Measurements from ENCODE around the gene GOLGA6L2. TPM values are rescaled to one million over a fixed set of nuclear protein-coding genes. Genes with fewer than 3 reads are reported as not detected.
A peak's percentile ranks its signal among the peaks of the same experiment; 100 is the strongest.
"Not testable (repeated sequence)": the region's sequence is repeated elsewhere in the genome, so short reads cannot be mapped to it uniquely, and the experiment has no call there.

GOLGA6L2 gene
- total RNA-seq, 1 donor from 2014 or later, result not detected

DNA sequence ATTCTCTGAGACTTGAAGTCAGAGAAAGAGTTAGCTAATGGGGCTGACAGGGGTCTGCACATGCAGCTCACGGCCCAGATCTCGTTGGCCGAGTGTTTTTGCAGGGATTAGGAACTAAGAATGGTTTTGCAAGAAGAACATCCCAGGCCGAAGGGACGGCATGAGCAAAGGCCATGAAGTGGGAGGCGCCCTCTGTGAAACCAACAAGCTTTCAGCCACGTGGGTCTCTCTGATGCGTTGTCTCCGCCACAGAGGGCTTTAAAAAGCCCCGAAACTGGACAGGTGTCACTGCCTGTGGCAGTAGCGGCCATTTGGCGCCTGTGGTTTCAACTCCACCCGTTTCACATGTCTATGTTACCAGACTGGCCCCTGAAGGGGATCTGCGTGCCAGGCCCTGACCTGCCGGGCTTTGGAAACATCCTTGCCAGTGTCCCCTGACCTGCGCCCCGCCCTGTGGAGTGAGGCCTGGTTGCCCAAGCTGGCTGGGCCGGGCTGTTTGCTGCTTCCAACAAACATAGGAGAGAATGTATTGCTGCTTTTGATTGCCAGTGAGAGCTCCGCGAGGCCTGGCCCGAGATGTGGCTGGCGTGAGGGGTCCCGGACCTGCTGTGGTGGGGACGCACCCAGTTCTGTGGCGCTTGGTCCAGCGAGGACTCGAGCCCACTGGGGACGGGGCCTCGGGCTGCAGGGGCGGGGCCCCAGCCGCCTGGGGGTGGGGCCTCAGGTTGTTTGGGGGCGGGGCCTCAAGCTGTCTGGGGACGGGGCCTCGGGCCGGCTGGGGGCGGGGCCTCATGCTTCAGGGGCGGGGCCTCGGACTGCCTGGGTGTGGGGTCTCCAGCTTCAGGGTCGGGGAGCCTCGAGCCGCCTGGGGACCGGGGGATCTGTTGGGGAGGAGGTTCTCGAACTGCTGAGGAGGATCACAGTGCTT lies 30.4 kb downstream of the GOLGA6L2 start:
- Histone ChIP-seq H3K4me3 (no peak overlapping the region), H3K9me3 (no peaks in the 10 kb centered on the region), H3K27me3 (no peaks in the 10 kb centered on the region), H3K4me1 (no peaks in the 10 kb centered on the region), H3K27ac (no peak overlapping the region), H3K36me3 (no peaks in the 10 kb centered on the region)
- ATAC-seq (peak; percentile 14), DNase-seq (no peak)
- TF ChIP-seq, protein P1, sequence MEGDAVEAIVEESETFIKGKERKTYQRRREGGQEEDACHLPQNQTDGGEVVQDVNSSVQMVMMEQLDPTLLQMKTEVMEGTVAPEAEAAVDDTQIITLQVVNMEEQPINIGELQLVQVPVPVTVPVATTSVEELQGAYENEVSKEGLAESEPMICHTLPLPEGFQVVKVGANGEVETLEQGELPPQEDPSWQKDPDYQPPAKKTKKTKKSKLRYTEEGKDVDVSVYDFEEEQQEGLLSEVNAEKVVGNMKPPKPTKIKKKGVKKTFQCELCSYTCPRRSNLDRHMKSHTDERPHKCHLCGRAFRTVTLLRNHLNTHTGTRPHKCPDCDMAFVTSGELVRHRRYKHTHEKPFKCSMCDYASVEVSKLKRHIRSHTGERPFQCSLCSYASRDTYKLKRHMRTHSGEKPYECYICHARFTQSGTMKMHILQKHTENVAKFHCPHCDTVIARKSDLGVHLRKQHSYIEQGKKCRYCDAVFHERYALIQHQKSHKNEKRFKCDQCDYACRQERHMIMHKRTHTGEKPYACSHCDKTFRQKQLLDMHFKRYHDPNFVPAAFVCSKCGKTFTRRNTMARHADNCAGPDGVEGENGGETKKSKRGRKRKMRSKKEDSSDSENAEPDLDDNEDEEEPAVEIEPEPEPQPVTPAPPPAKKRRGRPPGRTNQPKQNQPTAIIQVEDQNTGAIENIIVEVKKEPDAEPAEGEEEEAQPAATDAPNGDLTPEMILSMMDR (IDR thresholded peaks at IDR 0.05), result no peak
- intact Hi-C loops (cut with DNase I), result no loop called here

DNA sequence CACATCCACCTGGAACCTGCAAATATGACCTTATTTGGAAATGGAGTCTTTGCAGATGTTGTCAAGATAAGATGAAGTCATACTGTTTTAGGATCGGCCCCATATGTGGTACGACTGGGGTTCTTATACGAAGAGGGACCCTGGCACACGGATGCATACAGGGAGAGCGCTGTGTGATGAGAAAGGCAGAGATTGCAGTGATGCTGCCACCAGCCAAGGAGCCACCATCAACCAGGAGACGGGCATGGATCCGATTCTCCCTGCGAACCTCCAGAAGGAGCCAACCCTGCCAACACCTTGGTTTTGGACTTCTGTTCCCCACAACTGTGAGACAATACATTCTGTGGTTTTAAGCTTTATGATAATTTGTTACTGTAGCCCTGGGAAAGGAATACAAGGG lies 31.2 kb downstream of the GOLGA6L2 start:
- DNase-seq; H3K4me3 ChIP-seq; H3K36me3 ChIP-seq; H3K27me3 ChIP-seq; ATAC-seq; intact Hi-C loops (cut with DNase I); H3K4me1 ChIP-seq; H3K9me3 ChIP-seq; H3K27ac ChIP-seq: not testable (repeated sequence)

DNA sequence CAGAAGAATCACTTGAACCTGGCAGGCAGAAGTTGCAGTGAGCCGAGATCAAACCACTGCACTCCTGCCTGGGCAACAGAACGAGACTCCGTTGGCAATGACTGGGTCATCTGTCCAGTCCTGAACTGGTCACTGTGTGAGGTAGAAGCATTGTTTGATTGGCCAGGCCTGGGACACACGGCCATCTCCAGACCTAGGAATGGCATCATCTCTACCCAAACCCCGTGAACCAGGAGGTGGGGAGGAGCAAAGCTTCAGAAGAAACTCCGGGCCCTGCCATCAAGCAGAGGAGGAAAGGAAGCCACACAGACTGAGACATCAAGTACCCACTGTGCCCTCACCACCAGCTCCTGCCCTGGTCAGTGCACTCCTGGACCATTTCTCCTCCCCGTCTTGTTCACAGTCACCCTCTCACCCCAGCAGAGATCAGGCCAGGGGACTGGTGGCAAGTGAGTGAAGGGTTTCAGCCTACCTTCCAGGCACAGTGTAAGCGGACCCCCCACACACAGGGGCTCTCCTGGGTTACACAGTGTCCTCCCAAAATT lies 31.6 kb downstream of the GOLGA6L2 start:
- Histone ChIP-seq H3K4me1 (no peaks in the 10 kb centered on the region), H3K27ac (no peak overlapping the region), H3K4me3 (no peak overlapping the region), H3K9me3 (no peaks in the 10 kb centered on the region), H3K36me3 (no peaks in the 10 kb centered on the region), H3K27me3 (no peaks in the 10 kb centered on the region)
- DNase-seq (no peak), ATAC-seq (no peak)
- intact Hi-C loops (cut with DNase I), result no loop called here
- TF ChIP-seq, protein P1 (IDR thresholded peaks at IDR 0.05), result no peak

DNA sequence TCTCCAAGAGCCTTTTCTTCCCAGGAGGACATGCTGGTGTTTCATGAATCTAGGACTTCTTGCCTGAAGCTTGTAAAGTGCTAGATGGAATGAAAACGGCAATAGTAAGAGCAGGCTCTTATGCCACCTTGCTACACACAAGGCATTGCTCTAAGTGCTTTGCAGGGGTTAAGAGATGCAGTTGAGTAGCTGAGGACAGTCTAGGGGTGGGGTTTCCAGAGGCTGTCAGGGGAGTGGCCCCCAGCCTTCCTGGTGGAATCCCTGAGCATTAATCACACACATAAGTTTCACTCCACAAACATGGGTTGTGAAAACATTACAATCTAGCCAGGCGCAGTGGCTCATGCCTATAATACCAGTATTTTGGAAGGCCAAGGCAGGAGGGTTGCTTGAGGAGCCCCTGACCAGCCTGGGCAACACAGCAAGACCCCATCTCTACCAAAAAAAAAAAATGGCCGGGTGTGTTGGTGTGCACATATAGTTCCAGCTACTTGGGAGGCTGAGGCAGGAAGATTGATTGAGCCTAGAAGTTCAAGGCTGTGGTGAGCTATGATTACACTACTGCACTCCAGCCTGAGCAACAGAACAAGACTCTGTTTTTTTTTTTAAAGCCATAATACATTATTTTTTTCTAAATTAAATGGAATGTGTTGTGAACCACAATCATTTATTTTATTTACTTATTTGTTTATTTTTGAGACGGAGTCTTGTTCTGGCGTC lies 34.0 kb downstream of the GOLGA6L2 start:
- intact Hi-C loops (cut with DNase I); H3K36me3 ChIP-seq; H3K9me3 ChIP-seq; DNase-seq; H3K4me3 ChIP-seq; H3K27ac ChIP-seq; H3K4me1 ChIP-seq; H3K27me3 ChIP-seq; ATAC-seq: not testable (repeated sequence)

DNA sequence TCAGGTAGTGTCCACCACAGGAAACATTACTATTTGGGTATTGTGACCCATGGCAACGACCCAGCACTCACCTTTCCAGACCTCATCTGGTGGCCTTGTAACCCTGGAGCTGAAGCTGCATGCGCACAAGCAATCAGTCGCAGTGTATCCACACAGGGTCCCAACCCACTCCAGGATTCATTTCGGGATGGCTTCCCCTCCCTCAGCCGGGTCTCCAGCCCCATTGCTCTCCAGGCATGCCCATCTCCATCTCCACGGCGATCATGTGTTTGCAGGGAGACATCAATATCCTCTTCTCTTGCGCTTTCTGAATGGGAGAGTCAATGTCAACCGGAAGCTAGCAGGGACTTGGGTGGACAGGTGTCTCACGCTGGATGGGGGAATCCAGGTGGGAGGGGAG lies 35.2 kb downstream of the GOLGA6L2 start:
- Histone ChIP-seq H3K9me3 (no peaks in the 10 kb centered on the region), H3K4me3 (no peak overlapping the region), H3K27me3 (no peaks in the 10 kb centered on the region), H3K36me3 (no peaks in the 10 kb centered on the region), H3K27ac (no peak overlapping the region), H3K4me1 (no peaks in the 10 kb centered on the region)
- TF ChIP-seq, protein P1 (IDR thresholded peaks at IDR 0.05), result no peak
- intact Hi-C loops (cut with DNase I), result no loop called here
- DNase-seq (no peak), ATAC-seq (no peak)

DNA sequence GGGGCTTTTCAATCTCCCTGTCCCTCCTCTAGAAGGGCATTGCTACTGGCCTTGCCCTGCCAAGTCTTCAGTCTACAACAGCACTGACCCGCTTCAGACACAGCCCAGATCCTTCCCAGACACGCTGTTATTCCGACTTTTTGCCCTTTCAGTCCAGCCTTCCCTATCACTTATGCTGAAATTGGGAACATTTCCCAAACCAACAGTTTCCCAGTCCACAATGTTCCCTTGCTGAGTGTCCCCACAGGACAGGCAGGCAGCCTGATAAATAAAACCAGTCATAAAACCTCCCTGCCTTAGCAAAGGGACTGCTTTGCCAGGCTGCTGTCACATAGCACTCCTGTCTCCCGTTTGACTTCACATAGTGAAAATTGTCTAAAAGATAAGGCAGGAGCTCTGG lies 43.5 kb downstream of the GOLGA6L2 start:
- H3K36me3 ChIP-seq, result no peaks in the 10 kb centered on the region
- no peak overlapping the region for H3K27ac ChIP-seq
- TF ChIP-seq, protein P1 (IDR thresholded peaks at IDR 0.05), result no peak
- H3K9me3 ChIP-seq, result no peaks in the 10 kb centered on the region
- DNase-seq (no peak), ATAC-seq (peak; percentile 62)
- no peaks in the 10 kb centered on the region for H3K27me3 ChIP-seq
- intact Hi-C loops (cut with DNase I), result no loop called here
- H3K4me1 ChIP-seq, result no peaks in the 10 kb centered on the region
- H3K4me3 ChIP-seq, result no peak overlapping the region

Measured in upper lobe of right lung (tissue), 1 donor.